HG03558 (cell line): ENCODE measurements around the gene SORL1.
"Not testable (repeated sequence)": the region's sequence is repeated elsewhere in the genome, so short reads cannot be mapped to it uniquely, and the experiment has no call there.

Experiments used
- ATAC-seq: cut with Tn5 transposase; IDR thresholded peaks from one replicate; pipeline ENCODE4 v1.9.1; 2021; ENCODE audit warnings: moderate number of reproducible peaks; ENCODE audit not compliant: unreplicated experiment; ENCODE audit errors: extremely low read depth

Gene SORL1

DNA sequence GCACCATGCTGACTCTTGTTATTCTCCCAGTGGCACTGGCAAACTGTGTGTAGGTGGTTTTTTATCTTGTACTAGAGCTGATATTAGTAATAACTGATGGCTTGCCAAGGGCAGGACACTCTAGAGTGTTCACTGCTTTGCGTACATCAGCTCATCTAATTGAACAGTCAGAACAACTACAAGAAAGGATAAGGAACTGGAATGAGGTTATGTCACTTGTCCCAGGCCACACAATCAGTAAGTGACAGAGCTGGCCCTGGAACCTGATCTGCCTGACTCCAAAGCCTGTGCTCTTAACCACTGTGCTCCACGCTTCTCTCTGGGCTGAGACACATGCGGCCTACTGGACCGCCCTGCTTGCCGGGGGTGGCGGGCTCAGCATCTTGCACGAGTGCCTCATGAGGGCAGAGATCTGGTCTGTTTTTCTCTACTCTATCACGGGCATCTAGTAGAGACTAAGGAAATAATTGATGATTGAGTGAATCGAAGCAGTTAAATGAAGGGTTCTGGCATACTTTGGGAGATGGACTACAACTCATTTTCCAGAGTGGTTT, 156.5 kb downstream of the SORL1 start:
- no peak for ATAC-seq

GRCh38 chr11:121610706-121611105, 158.6 kb downstream of the SORL1 start:
- no peak for ATAC-seq

GRCh38 chr11:121611242-121611641, 159.1 kb downstream of the SORL1 start:
- ATAC-seq = no peak

DNA sequence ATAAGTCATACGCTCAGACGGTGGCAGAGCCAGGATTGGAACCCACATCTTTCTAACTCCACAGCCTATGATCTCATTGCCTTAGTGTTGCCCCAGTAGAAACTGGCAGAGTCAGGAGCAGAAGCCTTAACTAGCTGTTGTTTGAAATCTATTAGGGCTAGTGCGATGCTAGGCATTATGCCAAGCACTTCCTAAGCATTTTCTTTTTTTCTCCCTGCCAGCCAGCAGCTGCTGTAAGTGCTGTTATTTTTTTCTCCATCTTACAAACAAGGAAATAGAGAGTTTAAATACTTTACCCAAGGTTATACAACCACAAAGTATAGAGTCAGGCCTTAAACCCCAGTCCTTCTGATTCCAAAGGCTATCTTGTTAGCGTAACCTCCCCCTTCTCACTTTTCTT, 161.6 kb downstream of the SORL1 start:
- no peak for ATAC-seq

DNA sequence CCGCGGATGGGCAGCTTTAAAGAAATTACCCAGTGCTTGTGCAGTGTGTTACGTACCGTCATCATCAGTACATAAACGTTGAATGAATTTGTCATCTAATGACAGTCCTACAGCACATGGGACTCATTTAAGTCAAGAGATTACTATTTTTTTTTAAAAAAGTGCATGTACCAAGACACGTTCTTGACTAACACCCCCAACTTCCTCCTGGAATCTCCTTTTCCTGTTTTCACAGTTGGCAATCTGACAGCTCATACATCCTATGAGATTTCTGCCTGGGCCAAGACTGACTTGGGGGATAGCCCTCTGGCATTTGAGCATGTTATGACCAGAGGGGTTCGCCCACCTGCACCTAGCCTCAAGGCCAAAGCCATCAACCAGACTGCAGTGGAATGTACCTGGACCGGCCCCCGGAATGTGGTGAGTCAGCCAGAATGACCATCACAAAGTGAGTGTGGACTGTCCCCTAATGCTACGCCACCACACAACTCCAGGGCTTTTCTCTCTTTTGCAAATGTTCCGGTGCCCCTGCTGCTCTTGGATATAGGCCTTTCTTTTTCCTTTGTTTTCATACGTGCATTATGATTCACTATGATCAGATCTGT, 162.6 kb downstream of the SORL1 start:
- no peak for ATAC-seq

GRCh38 chr11:121615501-121615900, 163.4 kb downstream of the SORL1 start:
- no peak for ATAC-seq

DNA sequence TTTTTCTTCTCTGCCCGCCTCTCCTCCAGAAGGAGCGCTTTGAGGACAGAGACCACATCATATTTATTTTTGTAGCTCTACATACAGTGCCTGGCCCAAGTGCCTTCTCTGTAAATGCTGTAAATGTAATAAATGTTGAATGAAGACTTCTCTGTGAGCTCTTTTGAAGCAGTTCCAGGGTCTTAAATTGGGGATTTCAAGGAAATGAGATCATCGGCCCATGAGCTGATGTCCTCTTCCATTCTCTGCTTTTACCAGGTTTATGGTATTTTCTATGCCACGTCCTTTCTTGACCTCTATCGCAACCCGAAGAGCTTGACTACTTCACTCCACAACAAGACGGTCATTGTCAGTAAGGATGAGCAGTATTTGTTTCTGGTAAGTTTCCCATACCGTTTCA, 166.4 kb downstream of the SORL1 start:
- no peak for ATAC-seq

DNA sequence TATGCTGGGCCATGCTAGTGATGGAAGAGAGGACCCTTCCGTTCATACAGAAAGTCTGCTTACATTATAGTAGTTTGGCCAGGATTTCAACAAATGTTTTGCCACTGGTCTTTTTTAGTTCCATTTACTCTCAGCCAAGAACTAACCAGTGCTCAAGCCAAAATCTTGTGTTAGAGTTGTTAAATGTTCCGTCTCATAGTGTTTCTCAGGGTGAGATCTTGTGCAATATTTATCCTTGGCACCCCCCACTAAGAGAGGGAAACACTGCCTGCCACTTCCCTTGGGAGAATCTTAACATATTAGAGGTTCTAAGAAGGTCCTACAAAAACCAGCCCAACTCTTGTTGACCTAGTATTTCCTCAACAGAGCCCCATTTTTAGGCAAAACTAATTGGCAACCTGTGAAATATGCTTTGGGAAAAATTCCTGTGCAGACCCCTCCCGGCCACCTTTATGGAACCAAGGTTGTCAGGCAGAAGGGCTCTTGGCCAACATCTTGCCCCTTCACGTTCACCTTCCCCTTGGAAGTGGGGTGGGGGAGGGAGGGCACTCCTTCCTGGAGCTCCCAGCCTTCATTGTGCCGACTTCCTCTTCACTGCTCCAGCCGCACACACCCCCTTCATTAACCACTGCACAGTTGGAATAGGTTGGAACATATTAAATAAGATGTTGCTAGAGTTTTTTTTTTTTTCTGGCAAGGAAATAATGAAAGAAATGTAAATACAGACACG, 173.8 kb downstream of the SORL1 start:
- ATAC-seq = no peak

GRCh38 chr11:121626507-121626875, 174.4 kb downstream of the SORL1 start:
- ATAC-seq = no peak

DNA sequence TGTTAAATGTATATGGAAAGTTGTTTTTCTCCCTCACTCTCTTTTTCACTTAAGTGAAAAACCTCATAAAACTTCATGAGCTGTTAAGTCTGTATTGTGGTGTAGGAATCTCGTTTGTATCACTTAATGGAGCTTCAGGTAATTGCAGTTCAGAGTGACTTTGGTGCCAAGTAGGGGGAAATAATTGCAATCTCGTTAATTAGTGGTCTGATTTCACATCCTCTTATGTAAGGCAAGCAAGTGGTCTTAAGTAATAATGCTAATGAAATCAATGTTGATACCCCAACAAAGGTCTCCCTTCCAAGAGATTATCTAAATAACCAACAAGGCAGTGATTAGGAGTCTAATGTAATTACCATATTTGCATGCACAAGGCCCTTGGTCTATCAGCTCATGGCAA, 174.9 kb downstream of the SORL1 start:
- no peak for ATAC-seq

GRCh38 chr11:121630041-121630440, 177.9 kb downstream of the SORL1 start:
- no peak for ATAC-seq

DNA sequence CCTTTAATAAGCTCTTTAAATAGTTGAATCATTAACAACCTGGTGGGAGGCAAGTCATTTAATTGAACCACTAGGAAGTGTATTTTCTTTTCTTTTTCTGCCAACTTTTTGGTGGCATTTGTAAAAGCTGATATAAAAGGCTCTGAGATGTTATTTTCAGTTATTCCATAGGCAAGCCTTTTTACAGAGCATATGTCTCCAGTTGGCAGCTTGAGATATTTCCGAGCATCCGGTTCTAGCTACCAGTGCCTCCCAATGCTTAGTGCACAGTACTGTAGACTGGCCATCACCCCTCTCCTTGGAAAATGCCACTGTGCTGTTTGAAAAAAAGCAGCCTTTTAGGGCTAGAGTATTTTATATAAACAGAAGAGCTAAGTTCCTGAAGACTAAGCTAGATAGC, 179.3 kb downstream of the SORL1 start:
- no peak for ATAC-seq

DNA sequence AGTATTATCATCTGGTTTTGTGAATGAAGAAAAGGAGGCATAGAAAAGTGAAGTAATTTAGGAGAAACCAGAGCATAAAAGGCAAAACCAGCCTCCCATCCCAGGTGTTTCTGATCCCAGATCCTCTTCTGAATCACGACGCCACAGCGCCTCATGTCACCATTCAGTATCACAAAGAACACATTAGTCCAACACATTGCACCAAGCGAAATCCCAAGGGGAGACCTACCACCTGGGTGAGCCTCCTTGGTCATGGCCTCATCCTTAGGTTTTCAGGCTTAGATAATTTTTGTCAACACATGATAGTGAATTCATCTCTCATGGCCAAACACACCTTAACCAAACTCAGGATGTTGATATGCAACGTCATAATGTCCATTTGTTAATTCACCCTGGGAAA, 182.2 kb downstream of the SORL1 start:
- no peak for ATAC-seq

DNA sequence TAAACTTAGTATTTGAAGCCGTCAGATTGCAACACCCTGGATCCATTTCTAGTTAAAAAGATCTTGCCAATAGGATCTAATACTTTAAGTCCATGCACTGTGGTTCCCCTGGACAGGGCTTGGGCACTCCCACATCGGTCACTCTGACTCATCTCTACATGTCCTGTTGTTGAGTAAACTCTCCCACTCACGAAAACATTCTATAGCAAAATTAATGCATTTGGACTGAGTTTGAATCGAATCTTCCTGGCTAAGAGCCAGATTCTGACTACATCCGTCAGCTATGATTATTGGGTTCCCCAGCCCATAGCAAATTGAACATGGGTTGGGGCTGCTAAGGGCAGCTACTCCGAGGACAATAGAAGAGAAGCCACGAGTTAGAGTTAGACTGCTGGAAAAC, 182.8 kb downstream of the SORL1 start:
- no peak for ATAC-seq

DNA sequence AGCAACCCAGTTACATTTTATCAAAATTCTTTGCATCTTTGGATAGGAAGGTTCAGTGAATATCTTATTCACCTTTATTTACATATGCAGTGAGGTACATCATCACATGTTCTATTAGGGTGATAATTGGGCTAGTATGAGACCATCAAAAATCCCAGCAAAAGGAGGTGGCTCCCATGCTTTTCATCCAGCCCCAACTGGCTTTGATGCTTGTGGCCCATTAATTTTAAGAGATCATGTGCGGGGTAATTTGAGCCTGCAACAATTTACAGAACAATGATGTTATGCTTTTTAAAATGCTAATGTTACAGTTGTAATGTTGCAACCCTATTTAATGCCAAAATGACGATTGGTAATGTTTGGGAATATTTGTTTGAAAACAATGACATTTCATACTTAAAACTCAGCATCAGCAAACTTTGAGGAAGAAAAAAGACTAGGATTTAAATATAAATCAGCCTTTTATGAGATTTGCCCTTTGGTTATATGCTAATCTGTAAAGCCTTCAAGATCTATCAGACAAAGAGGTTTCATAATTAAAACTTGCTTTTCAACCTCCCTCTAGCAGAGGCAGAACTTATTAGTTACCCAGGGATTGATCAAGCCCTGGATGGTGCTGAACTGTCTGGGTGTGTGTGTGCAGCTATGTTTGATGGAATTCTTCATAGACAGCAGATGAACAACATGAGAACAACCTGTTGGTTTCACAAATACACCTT, 184.1 kb downstream of the SORL1 start:
- ATAC-seq = no peak

GRCh38 chr11:121636800-121637176, 184.7 kb downstream of the SORL1 start:
- no peak for ATAC-seq

DNA sequence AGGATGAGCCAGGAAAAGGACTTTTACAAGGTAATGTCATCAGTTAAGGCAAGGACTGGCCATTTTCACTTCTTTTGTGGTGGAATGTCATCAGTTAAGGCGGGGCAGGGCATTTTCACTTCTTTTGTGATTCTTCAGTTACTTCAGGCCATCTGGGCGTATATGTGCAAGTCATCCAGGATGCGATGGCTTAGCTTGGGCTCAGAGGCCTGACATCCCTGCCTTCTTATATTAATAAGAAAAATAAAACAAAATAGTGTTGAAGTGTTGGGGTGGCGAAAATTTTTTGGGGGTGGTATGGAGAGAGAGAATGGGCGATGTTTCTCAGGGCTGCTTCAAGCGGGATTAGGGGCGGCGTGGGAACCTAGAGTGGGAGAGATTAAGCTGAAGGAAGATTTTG, 185.5 kb downstream of the SORL1 start:
- not testable (repeated sequence) for ATAC-seq

DNA sequence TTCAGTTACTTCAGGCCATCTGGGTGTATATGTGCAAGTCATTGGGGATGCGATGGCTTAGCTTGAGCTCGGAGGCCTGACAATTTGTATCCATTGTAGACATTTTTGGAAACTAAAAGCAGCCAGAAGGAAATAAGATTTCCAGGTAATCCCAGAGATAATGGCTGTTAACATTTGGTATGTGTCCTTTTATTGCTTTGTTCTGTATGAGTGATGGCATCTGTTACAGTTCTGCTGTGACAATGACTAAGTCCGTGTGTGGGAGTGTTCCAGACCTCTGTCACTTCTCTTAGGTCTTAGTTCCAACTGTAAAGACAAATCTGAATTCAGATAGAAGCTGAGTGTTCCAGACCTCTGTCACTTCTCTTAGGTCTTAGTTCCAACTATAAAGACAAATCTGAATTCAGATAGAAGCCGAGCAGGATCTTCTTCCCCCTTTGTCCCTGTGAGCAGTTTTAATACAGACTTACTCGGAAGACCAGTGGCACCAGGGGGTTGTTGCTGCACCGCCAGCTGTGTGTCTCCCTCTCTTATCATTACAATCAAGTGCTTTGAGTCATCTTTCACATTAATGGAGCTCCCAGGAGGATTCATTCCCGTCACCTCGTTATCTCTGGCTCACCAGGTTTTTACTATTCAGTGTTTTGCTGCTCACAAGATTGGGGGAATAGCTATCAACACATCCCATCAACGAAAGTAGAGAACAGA, 191.5 kb downstream of the SORL1 start:
- ATAC-seq = no peak

- no peak for ATAC-seq
Observed at GRCh38 chr11:121644187-121644512, 192.0 kb downstream of the SORL1 start.

DNA sequence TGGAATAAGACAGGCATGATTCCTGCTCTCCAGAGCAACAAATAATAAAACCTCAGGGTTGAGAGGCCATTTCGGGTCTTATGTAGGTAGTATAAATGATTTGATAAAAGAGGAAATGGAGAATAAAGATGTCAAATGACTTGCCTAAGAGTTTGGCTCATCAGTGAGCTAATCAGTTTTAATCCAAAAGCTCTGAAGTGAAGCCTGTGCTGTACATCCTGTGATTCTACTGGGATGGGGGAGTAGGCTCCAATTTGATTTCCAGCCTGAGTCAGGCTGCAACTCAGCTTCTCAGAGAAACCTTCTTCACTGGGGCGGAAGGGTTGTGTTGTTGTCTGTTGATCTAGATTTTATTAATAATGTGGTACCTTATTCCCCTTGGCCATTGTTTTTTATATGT, 192.9 kb downstream of the SORL1 start:
- no peak for ATAC-seq

- ATAC-seq = no peak
Observed at GRCh38 chr11:121645596-121645995, 193.5 kb downstream of the SORL1 start.
